Uterus (tissue), 2 donors: ENCODE results near the gene BCORL1.

ENCODE experiments used
- POLR2A ChIP-seq, 2 donors: fragments of 450-650 bp; IDR thresholded peaks; one replicate each; pipeline ENCODE4 v1.6.1; 2016; ENCODE audit warnings: antibody characterized with exemption in 2 of 2, mild to moderate bottlenecking in 1 of 2, moderate library complexity in 1 of 2
- TF ChIP-seq, protein P1 (sequence below), 4 experiments: fragments of 200-600 bp in 2 of 4; fragments of 450-650 bp in 2 of 4; sonication (generic) in 2 of 4; IDR thresholded peaks; one replicate each; pipeline ENCODE4 v1.5.1; 2016 to 2019; ENCODE audit warnings: antibody characterized with exemption in 4 of 4, mild to moderate bottlenecking in 2 of 4, moderate library complexity in 1 of 4

DNA sequence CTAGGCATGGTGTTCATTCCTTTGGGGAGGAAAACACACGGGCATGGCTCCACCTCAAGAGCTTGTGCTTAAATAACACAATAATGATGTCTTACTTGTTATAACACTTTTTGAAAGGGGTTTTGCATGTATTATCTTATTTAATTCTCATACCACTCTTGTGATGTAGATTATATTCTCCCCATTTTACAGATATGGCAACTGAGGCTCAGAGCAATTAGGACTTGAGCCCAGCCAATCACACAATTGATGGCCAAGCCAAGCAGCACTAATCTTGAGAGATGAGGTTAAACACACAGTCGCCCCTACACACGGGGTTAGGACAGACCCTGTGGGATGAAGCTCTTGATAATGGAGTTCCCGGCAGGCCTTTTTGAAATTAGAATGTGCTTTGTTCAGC lies 45.1 kb downstream of the BCORL1 start:
- TF ChIP-seq, protein P1, sequence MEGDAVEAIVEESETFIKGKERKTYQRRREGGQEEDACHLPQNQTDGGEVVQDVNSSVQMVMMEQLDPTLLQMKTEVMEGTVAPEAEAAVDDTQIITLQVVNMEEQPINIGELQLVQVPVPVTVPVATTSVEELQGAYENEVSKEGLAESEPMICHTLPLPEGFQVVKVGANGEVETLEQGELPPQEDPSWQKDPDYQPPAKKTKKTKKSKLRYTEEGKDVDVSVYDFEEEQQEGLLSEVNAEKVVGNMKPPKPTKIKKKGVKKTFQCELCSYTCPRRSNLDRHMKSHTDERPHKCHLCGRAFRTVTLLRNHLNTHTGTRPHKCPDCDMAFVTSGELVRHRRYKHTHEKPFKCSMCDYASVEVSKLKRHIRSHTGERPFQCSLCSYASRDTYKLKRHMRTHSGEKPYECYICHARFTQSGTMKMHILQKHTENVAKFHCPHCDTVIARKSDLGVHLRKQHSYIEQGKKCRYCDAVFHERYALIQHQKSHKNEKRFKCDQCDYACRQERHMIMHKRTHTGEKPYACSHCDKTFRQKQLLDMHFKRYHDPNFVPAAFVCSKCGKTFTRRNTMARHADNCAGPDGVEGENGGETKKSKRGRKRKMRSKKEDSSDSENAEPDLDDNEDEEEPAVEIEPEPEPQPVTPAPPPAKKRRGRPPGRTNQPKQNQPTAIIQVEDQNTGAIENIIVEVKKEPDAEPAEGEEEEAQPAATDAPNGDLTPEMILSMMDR (IDR thresholded peaks at IDR 0.05) = no peak
- no peak for TF ChIP-seq POLR2A (IDR thresholded peaks at IDR 0.05)
